Activated T-cell treated with anti-CD3 and anti-CD28 coated beads, Interleukin-2, amount 50 U/mL, for 4 hours (primary cell): Measurements from ENCODE around the gene CCDC91. TPM values are rescaled to one million over a fixed set of nuclear protein-coding genes. Genes with fewer than 3 reads are reported as not detected.

Experiments
- ATAC-seq, 2 donors: fragments of 200-7000 bp; cut with Tn5 transposase; one replicate each; pipeline ENCODE4 v1.10.0; 2021
- DNase-seq: peaks from one replicate; pipeline ENCODE4 v3.0.0-alpha.2; 2020
- H3K27me3 Mint-ChIP-seq: one replicate; pipeline ENCODE4 v1.8.0; 2021; ENCODE audit warnings: low read depth, mixed read lengths
- H3K36me3 Mint-ChIP-seq: one replicate; pipeline ENCODE4 v1.8.0; 2022; ENCODE audit warnings: mixed read lengths; ENCODE audit not compliant: insufficient read depth
- H3K4me1 Mint-ChIP-seq: one replicate; pipeline ENCODE4 v1.8.0; 2021; ENCODE audit warnings: low read depth, mixed read lengths
- H3K4me3 Mint-ChIP-seq: one replicate; pipeline ENCODE4 v1.8.0; 2021; ENCODE audit warnings: mild to moderate bottlenecking, moderate library complexity, mixed read lengths
- H3K9me3 Mint-ChIP-seq: one replicate; pipeline ENCODE4 v1.8.0; 2021; ENCODE audit warnings: mixed read lengths
- total RNA-seq, 3 donors: library from RNA; stranded (reverse); gene quantifications; one replicate each; pipeline ENCODE4 v1.2.1, GENCODE V29; 2021

CCDC91 gene
- total RNA-seq, 3 donors from 2014 or later: 17.8 to 18.2 (median 18.1) TPM

GRCh38 chr12:28232211-28232928 is 42.1 kb downstream of the CCDC91 start:
- DNase-seq (no peak), ATAC-seq (peak in 1 of 2 donors; percentile 66)
- H3K36me3 Mint-ChIP-seq: peaks cover 19% of the 10 kb centered on the region
- H3K4me3 Mint-ChIP-seq: no peak overlapping the region
- peaks cover 38% of the 10 kb centered on the region for H3K4me1 Mint-ChIP-seq
- H3K27me3 Mint-ChIP-seq: no peaks in the 10 kb centered on the region
- no peaks in the 10 kb centered on the region for H3K9me3 Mint-ChIP-seq

GRCh38 chr12:28234444-28234843 is 44.2 kb downstream of the CCDC91 start:
- peaks cover 8% of the 10 kb centered on the region for H3K36me3 Mint-ChIP-seq
- H3K4me3 Mint-ChIP-seq: no peak overlapping the region
- ATAC-seq (no peak), DNase-seq (no peak)
- peaks cover 31% of the 10 kb centered on the region for H3K4me1 Mint-ChIP-seq
- no peaks in the 10 kb centered on the region for H3K27me3 Mint-ChIP-seq
- H3K9me3 Mint-ChIP-seq: no peaks in the 10 kb centered on the region

- DNase-seq (no peak), ATAC-seq (no peak)
- H3K9me3 Mint-ChIP-seq: no peaks in the 10 kb centered on the region
- peaks cover 26% of the 10 kb centered on the region for H3K4me1 Mint-ChIP-seq
- peaks cover 6% of the 10 kb centered on the region for H3K36me3 Mint-ChIP-seq
- H3K27me3 Mint-ChIP-seq: no peaks in the 10 kb centered on the region
- H3K4me3 Mint-ChIP-seq: no peak overlapping the region
Observed at GRCh38 chr12:28235015-28235414, 44.8 kb downstream of the CCDC91 start.

- Mint-ChIP-seq H3K27me3 (no peaks in the 10 kb centered on the region), H3K9me3 (no peaks in the 10 kb centered on the region), H3K4me1 (peaks cover 22% of the 10 kb centered on the region), H3K4me3 (no peak overlapping the region), H3K36me3 (peaks cover 4% of the 10 kb centered on the region)
- no peak for ATAC-seq
- no peak for DNase-seq
Observed at GRCh38 chr12:28235985-28236384, 45.7 kb downstream of the CCDC91 start.

- H3K4me1 Mint-ChIP-seq: peaks cover 16% of the 10 kb centered on the region
Observed at GRCh38 chr12:28237423-28237822, 47.2 kb downstream of the CCDC91 start.

GRCh38 chr12:28239918-28240317 is 49.7 kb downstream of the CCDC91 start:
- H3K4me3 Mint-ChIP-seq: no peak overlapping the region
- no peak for ATAC-seq
- DNase-seq: no peak
- peaks cover 7% of the 10 kb centered on the region for H3K36me3 Mint-ChIP-seq
- H3K4me1 Mint-ChIP-seq: peaks cover 16% of the 10 kb centered on the region
- H3K9me3 Mint-ChIP-seq: no peaks in the 10 kb centered on the region
- no peaks in the 10 kb centered on the region for H3K27me3 Mint-ChIP-seq

More at GRCh38 chr12:28237423-28237822, 47.2 kb downstream of the CCDC91 start:
- ATAC-seq (no peak), DNase-seq (no peak)
- H3K27me3 Mint-ChIP-seq: no peaks in the 10 kb centered on the region
- no peaks in the 10 kb centered on the region for H3K9me3 Mint-ChIP-seq
- no peak overlapping the region for H3K4me3 Mint-ChIP-seq
- H3K36me3 Mint-ChIP-seq: peaks cover 4% of the 10 kb centered on the region

- Mint-ChIP-seq H3K4me1 (peaks cover 12% of the 10 kb centered on the region), H3K4me3 (no peak overlapping the region), H3K36me3 (peaks cover 7% of the 10 kb centered on the region), H3K27me3 (no peaks in the 10 kb centered on the region), H3K9me3 (no peaks in the 10 kb centered on the region)
- no peak for DNase-seq
- no peak for ATAC-seq
Observed at GRCh38 chr12:28240853-28241252, 50.6 kb downstream of the CCDC91 start.

- Mint-ChIP-seq H3K36me3 (peaks cover 7% of the 10 kb centered on the region), H3K27me3 (no peaks in the 10 kb centered on the region), H3K4me1 (peaks cover 18% of the 10 kb centered on the region), H3K4me3 (no peak overlapping the region), H3K9me3 (peaks cover 6% of the 10 kb centered on the region)
- DNase-seq (no peak), ATAC-seq (no peak)
Observed at GRCh38 chr12:28242129-28242495, 51.9 kb downstream of the CCDC91 start.

GRCh38 chr12:28242496-28243309 is 52.4 kb downstream of the CCDC91 start:
- Mint-ChIP-seq H3K9me3 (peaks cover 6% of the 10 kb centered on the region), H3K27me3 (no peaks in the 10 kb centered on the region)

GRCh38 chr12:28243310-28243633 is 53.0 kb downstream of the CCDC91 start:
- H3K9me3 Mint-ChIP-seq: peaks cover 6% of the 10 kb centered on the region
- DNase-seq: no peak
- peaks cover 7% of the 10 kb centered on the region for H3K36me3 Mint-ChIP-seq
- no peak overlapping the region for H3K4me3 Mint-ChIP-seq
- no peaks in the 10 kb centered on the region for H3K27me3 Mint-ChIP-seq
- ATAC-seq: no peak
- peaks cover 25% of the 10 kb centered on the region for H3K4me1 Mint-ChIP-seq

More at GRCh38 chr12:28242496-28243309, 52.4 kb downstream of the CCDC91 start:
- Mint-ChIP-seq H3K4me3 (peak overlapping the region; percentile 14), H3K4me1 (peaks cover 21% of the 10 kb centered on the region), H3K36me3 (peaks cover 7% of the 10 kb centered on the region)
- DNase-seq (no peak), ATAC-seq (no peak)

GRCh38 chr12:28247806-28248205 is 57.5 kb downstream of the CCDC91 start:
- H3K4me1 Mint-ChIP-seq: peaks cover 69% of the 10 kb centered on the region
- H3K4me3 Mint-ChIP-seq: no peak overlapping the region
- H3K9me3 Mint-ChIP-seq: peaks cover 6% of the 10 kb centered on the region
- H3K27me3 Mint-ChIP-seq: no peaks in the 10 kb centered on the region
- ATAC-seq: no peak
- no peak for DNase-seq
- H3K36me3 Mint-ChIP-seq: peaks cover 5% of the 10 kb centered on the region

- H3K36me3 Mint-ChIP-seq: peaks cover 3% of the 10 kb centered on the region
- H3K4me3 Mint-ChIP-seq: no peak overlapping the region
- H3K4me1 Mint-ChIP-seq: peaks cover 71% of the 10 kb centered on the region
- DNase-seq (no peak), ATAC-seq (no peak)
- H3K9me3 Mint-ChIP-seq: peaks cover 6% of the 10 kb centered on the region
- H3K27me3 Mint-ChIP-seq: no peaks in the 10 kb centered on the region
Observed at GRCh38 chr12:28248555-28249145, 58.4 kb downstream of the CCDC91 start.

- Mint-ChIP-seq H3K27me3 (no peaks in the 10 kb centered on the region), H3K36me3 (peaks cover 6% of the 10 kb centered on the region), H3K9me3 (no peaks in the 10 kb centered on the region), H3K4me3 (peak overlapping the region; percentile 59), H3K4me1 (peaks cover 66% of the 10 kb centered on the region)
- DNase-seq (no peak), ATAC-seq (peak; percentile 96 to 97)
Observed at GRCh38 chr12:28253161-28253641, 62.9 kb downstream of the CCDC91 start.

- no peaks in the 10 kb centered on the region for H3K9me3 Mint-ChIP-seq
- H3K36me3 Mint-ChIP-seq: peaks cover 33% of the 10 kb centered on the region
- no peak for DNase-seq
- no peak for ATAC-seq
- H3K4me1 Mint-ChIP-seq: peaks cover 27% of the 10 kb centered on the region
- H3K27me3 Mint-ChIP-seq: no peaks in the 10 kb centered on the region
- no peak overlapping the region for H3K4me3 Mint-ChIP-seq
Observed at GRCh38 chr12:28257411-28257810, 67.2 kb downstream of the CCDC91 start.
